Activated CD4-positive, alpha-beta T cell treated with anti-CD3 and anti-CD28 coated beads, Interleukin-2, amount 10 ng/mL, durations not matched to agents 7 days and 5 days (primary cell): Measurements from ENCODE around the gene XXYLT1. TPM values are rescaled to one million over a fixed set of nuclear protein-coding genes. Genes with fewer than 3 reads are reported as not detected.

Experiments
- CTCF ChIA-PET: fragments of 350-600 bp; sonication (Branson Sonifier 250); formaldehyde crosslinking; loops from one replicate; lab custom pipeline; 2021; ENCODE audit warnings: antibody characterized with exemption; lab: Charles Lee
- POLR2A ChIA-PET: fragments of 350-600 bp; sonication (Branson Sonifier 250); formaldehyde crosslinking; loops from one replicate; lab custom pipeline; 2021; ENCODE audit warnings: antibody characterized with exemption; lab: Charles Lee
- DNase-seq: peaks from one replicate; pipeline ENCODE4 v3.0.0-alpha.2; 2020
- H3K27ac Mint-ChIP-seq: one replicate; pipeline ENCODE4 v1.8.0; 2021; ENCODE audit warnings: mild to moderate bottlenecking, moderate library complexity, mixed read lengths
- H3K27me3 Mint-ChIP-seq: one replicate; pipeline ENCODE4 v1.8.0; 2021; ENCODE audit warnings: mixed read lengths
- H3K36me3 Mint-ChIP-seq: one replicate; pipeline ENCODE4 v1.8.0; 2021; ENCODE audit warnings: low read depth, mixed read lengths
- H3K4me1 Mint-ChIP-seq: one replicate; pipeline ENCODE4 v1.8.0; 2021; ENCODE audit warnings: mixed read lengths
- H3K4me3 Mint-ChIP-seq: one replicate; pipeline ENCODE4 v1.8.0; 2021; ENCODE audit warnings: mild to moderate bottlenecking, moderate library complexity, mixed read lengths
- H3K9me3 Mint-ChIP-seq: one replicate; pipeline ENCODE4 v1.8.0; 2021; ENCODE audit warnings: mixed read lengths
- total RNA-seq, 2 experiments: library from RNA; stranded (reverse); gene quantifications; one replicate each; pipeline ENCODE4 v1.2.3, GENCODE V29; 2021

XXYLT1 gene
- total RNA-seq, 2 experiments from 2014 or later, result 7.7 to 7.8 TPM

- Mint-ChIP-seq H3K4me1 (peaks cover 20% of the 10 kb centered on the region), H3K9me3 (no peaks in the 10 kb centered on the region), H3K36me3 (no peaks in the 10 kb centered on the region), H3K4me3 (no peak overlapping the region), H3K27ac (no peak overlapping the region), H3K27me3 (no peaks in the 10 kb centered on the region)
- CTCF ChIA-PET, result interaction anchor here (0.6 to 4.9 kb wide), 5 partner anchors 11 to 573 kb away, joined by 3 to 26 read pairs (median 5); partner anchors contain the start of gene XXYLT1
- DNase-seq, result no peak
- POLR2A ChIA-PET, result no interaction called here
Measured at GRCh38 chr3:195255571-195256501, 15.1 kb downstream of the XXYLT1 start.

- no peaks in the 10 kb centered on the region for H3K9me3 Mint-ChIP-seq
- no peak for DNase-seq
- ChIA-PET CTCF (interaction anchor here (2.2 to 4.9 kb wide), 2 partner anchors 15 to 573 kb away, joined by 8 to 26 read pairs; partner anchors contain the start of gene XXYLT1), POLR2A (no interaction called here)
- no peak overlapping the region for H3K27ac Mint-ChIP-seq
- no peaks in the 10 kb centered on the region for H3K27me3 Mint-ChIP-seq
- H3K36me3 Mint-ChIP-seq, result no peaks in the 10 kb centered on the region
- peaks cover 20% of the 10 kb centered on the region for H3K4me1 Mint-ChIP-seq
- no peak overlapping the region for H3K4me3 Mint-ChIP-seq
Measured at GRCh38 chr3:195255176-195255500, 15.8 kb downstream of the XXYLT1 start.

- POLR2A ChIA-PET, result no interaction called here
- Mint-ChIP-seq H3K4me3 (no peak overlapping the region), H3K4me1 (peaks cover 20% of the 10 kb centered on the region), H3K36me3 (no peaks in the 10 kb centered on the region), H3K9me3 (no peaks in the 10 kb centered on the region), H3K27me3 (no peaks in the 10 kb centered on the region), H3K27ac (no peak overlapping the region)
- CTCF ChIA-PET, result interaction anchor here (4.9 kb wide), 1 partner anchor 16 kb away, joined by 26 read pairs; the partner anchor contains the start of gene XXYLT1
- DNase-seq, result no peak
Measured at GRCh38 chr3:195254454-195255175, 16.3 kb downstream of the XXYLT1 start.

GRCh38 chr3:195253923-195254432 is 17.0 kb downstream of the XXYLT1 start:
- H3K36me3 Mint-ChIP-seq, result no peaks in the 10 kb centered on the region
- no peak for DNase-seq
- POLR2A ChIA-PET, result no interaction called here

GRCh38 chr3:195251336-195252065 is 19.5 kb downstream of the XXYLT1 start:
- ChIA-PET CTCF (interaction anchor here (1.4 kb wide), 1 partner anchor 12 kb away, joined by 3 read pairs; no protein-coding TSS in a partner anchor), POLR2A (no interaction called here)
- Mint-ChIP-seq H3K27me3 (no peaks in the 10 kb centered on the region), H3K4me3 (no peak overlapping the region), H3K27ac (no peak overlapping the region), H3K4me1 (peaks cover 16% of the 10 kb centered on the region), H3K9me3 (no peaks in the 10 kb centered on the region), H3K36me3 (no peaks in the 10 kb centered on the region)
- no peak for DNase-seq

More at GRCh38 chr3:195253923-195254432, 17.0 kb downstream of the XXYLT1 start:
- H3K4me3 Mint-ChIP-seq, result no peak overlapping the region
- no peaks in the 10 kb centered on the region for H3K27me3 Mint-ChIP-seq
- no peaks in the 10 kb centered on the region for H3K9me3 Mint-ChIP-seq
- H3K4me1 Mint-ChIP-seq, result peaks cover 18% of the 10 kb centered on the region
- CTCF ChIA-PET, result no interaction called here
- H3K27ac Mint-ChIP-seq, result no peak overlapping the region

GRCh38 chr3:195250473-195251251 is 20.3 kb downstream of the XXYLT1 start:
- Mint-ChIP-seq H3K9me3 (no peaks in the 10 kb centered on the region), H3K27me3 (no peaks in the 10 kb centered on the region), H3K4me1 (peaks cover 16% of the 10 kb centered on the region), H3K36me3 (no peaks in the 10 kb centered on the region), H3K4me3 (no peak overlapping the region), H3K27ac (no peak overlapping the region)
- ChIA-PET POLR2A (no interaction called here), CTCF (interaction anchor here (0.6 to 1.4 kb wide), 6 partner anchors 8 to 611 kb away, joined by 3 to 5 read pairs (median 3); no protein-coding TSS in a partner anchor)
- no peak for DNase-seq

- DNase-seq, result no peak
- Mint-ChIP-seq H3K27me3 (no peaks in the 10 kb centered on the region), H3K4me1 (peaks cover 16% of the 10 kb centered on the region), H3K36me3 (no peaks in the 10 kb centered on the region), H3K4me3 (no peak overlapping the region), H3K27ac (no peak overlapping the region), H3K9me3 (no peaks in the 10 kb centered on the region)
- POLR2A ChIA-PET, result no interaction called here
- CTCF ChIA-PET, result interaction anchor here (0.5 to 1.4 kb wide), 6 partner anchors 9 to 611 kb away, joined by 3 to 5 read pairs (median 3); no protein-coding TSS in a partner anchor
Measured at GRCh38 chr3:195249858-195250464, 21.0 kb downstream of the XXYLT1 start.

GRCh38 chr3:195249057-195249770 is 21.7 kb downstream of the XXYLT1 start:
- H3K27ac Mint-ChIP-seq, result no peak overlapping the region
- H3K9me3 Mint-ChIP-seq, result no peaks in the 10 kb centered on the region
- peak; percentile 2 for DNase-seq
- POLR2A ChIA-PET, result no interaction called here
- H3K27me3 Mint-ChIP-seq, result no peaks in the 10 kb centered on the region
- no peaks in the 10 kb centered on the region for H3K36me3 Mint-ChIP-seq
- no peak overlapping the region for H3K4me3 Mint-ChIP-seq
- CTCF ChIA-PET, result interaction anchor here (0.5 to 1.2 kb wide), 3 partner anchors 10 to 562 kb away, joined by 3 read pairs; no protein-coding TSS in a partner anchor
- peaks cover 16% of the 10 kb centered on the region for H3K4me1 Mint-ChIP-seq

- H3K4me1 Mint-ChIP-seq, result peaks cover 16% of the 10 kb centered on the region
- no peaks in the 10 kb centered on the region for H3K27me3 Mint-ChIP-seq
- H3K36me3 Mint-ChIP-seq, result no peaks in the 10 kb centered on the region
- H3K9me3 Mint-ChIP-seq, result no peaks in the 10 kb centered on the region
- H3K4me3 Mint-ChIP-seq, result no peak overlapping the region
- no peak for DNase-seq
- CTCF ChIA-PET, result interaction anchor here (0.7 kb wide), 1 partner anchor 13 kb away, joined by 3 read pairs; no protein-coding TSS in a partner anchor
- POLR2A ChIA-PET, result no interaction called here
- H3K27ac Mint-ChIP-seq, result no peak overlapping the region
Measured at GRCh38 chr3:195248281-195248680, 22.7 kb downstream of the XXYLT1 start.

- ChIA-PET POLR2A (no interaction called here), CTCF (interaction anchor here (0.7 kb wide), 1 partner anchor 13 kb away, joined by 3 read pairs; no protein-coding TSS in a partner anchor)
- Mint-ChIP-seq H3K4me3 (no peak overlapping the region), H3K9me3 (no peaks in the 10 kb centered on the region), H3K27me3 (no peaks in the 10 kb centered on the region), H3K27ac (no peak overlapping the region), H3K4me1 (peaks cover 16% of the 10 kb centered on the region), H3K36me3 (no peaks in the 10 kb centered on the region)
- no peak for DNase-seq
Measured at GRCh38 chr3:195247863-195248189, 23.1 kb downstream of the XXYLT1 start.
